Panc1 (cell line): Measurements from ENCODE around the gene FBXO7. TPM values are rescaled to one million over a fixed set of nuclear protein-coding genes. Genes with fewer than 3 reads are reported as not detected.
A peak's percentile ranks its signal among the peaks of the same experiment; 100 is the strongest.

Source experiments
- ATAC-seq: fragments of 200-7000 bp; cut with Tn5 transposase; 2 replicates; pipeline ENCODE4 v1.9.1; 2020; ENCODE audit warnings: mild to moderate bottlenecking, moderate library complexity
- BruUV-seq: library from RNA; stranded (reverse); fragments of 400-500 nt; replicated peaks from 2 replicates; lab custom pipeline; 2021; lab: Mats Ljungman, UMichigan
- CTCF ChIA-PET: fragments of 300-600 bp; sonication (Branson Sonifier 250); formaldehyde crosslinking; loops from one replicate; lab custom pipeline; 2022; ENCODE audit warnings: antibody characterized with exemption; lab: Charles Lee
- POLR2A ChIA-PET: fragments of 300-600 bp; sonication (Branson Sonifier 250); formaldehyde crosslinking; loops from one replicate; lab custom pipeline; 2022; ENCODE audit warnings: antibody characterized with exemption; lab: Charles Lee
- DNase-seq: peaks from one replicate; pipeline ENCODE4 v3.0.0-alpha.2; 2010; ENCODE audit warnings: low read depth, low spot score
- H3K27ac ChIP-seq: 2 replicates; pipeline ENCODE4 v1.5.1; 2011; ENCODE audit warnings: mild to moderate bottlenecking, low read length, inconsistent platforms
- H3K27me3 ChIP-seq: fragments of 200-500 bp; sonication (Bioruptor generic); 2 replicates; pipeline ENCODE4 v1.6.0; 2014; ENCODE audit warnings: low read length, inconsistent platforms; ENCODE audit not compliant: control insufficient read depth, insufficient read depth
- H3K36me3 ChIP-seq: fragments of 200-500 bp; sonication (Bioruptor generic); 2 replicates; pipeline ENCODE4 v1.5.1; 2014; ENCODE audit warnings: inconsistent platforms, mild to moderate bottlenecking, low read length, moderate library complexity; ENCODE audit not compliant: control insufficient read depth, insufficient read depth
- H3K4me1 ChIP-seq: 2 replicates; pipeline ENCODE4 v1.5.1; 2011; ENCODE audit warnings: inconsistent platforms, mild to moderate bottlenecking, low read length, moderate library complexity; ENCODE audit not compliant: control insufficient read depth, insufficient read depth
- H3K4me3 ChIP-seq, 2 experiments: 2 replicates each; pipeline ENCODE4 v1.5.1; 2011 to 2012; ENCODE audit warnings: low read depth in 2 of 2, low read length in 2 of 2, mild to moderate bottlenecking in 2 of 2, inconsistent platforms in 1 of 2, moderate library complexity in 1 of 2
- H3K9me3 ChIP-seq: fragments of 200-500 bp; sonication (Bioruptor generic); 2 replicates; pipeline ENCODE4 v1.5.1; 2014; ENCODE audit warnings: low read depth, mild to moderate bottlenecking, inconsistent platforms, low read length, moderate library complexity; ENCODE audit not compliant: control insufficient read depth, insufficient read depth
- POLR2AphosphoS5 ChIP-seq: IDR thresholded peaks from 2 replicates; pipeline ENCODE4 v1.6.1; 2012; ENCODE audit warnings: mild to moderate bottlenecking, low read depth, low read length, moderate library complexity
- SIN3A ChIP-seq: IDR thresholded peaks from 2 replicates; pipeline ENCODE4 v1.6.1; 2012; ENCODE audit warnings: low read depth, mild to moderate bottlenecking, low read length, moderate library complexity, borderline replicate concordance; ENCODE audit not compliant: insufficient read depth
- TCF7L2 ChIP-seq: IDR thresholded peaks from 2 replicates; pipeline ENCODE4 v1.6.1; 2011; ENCODE audit warnings: mild to moderate bottlenecking, low read depth, low read length, inconsistent platforms
- in situ Hi-C: cut with HindIII; loops from 2 replicates; pipeline ENCODE4 v1.10.0; 2016; ENCODE audit warnings: low sequenced_read_pairs, low pct_unique_long_range_greater_than_20kb
- intact Hi-C: fragments of 100-400 bp; cut with micrococcal nuclease; formaldehyde crosslinking; loops from one replicate; pipeline ENCODE4 v1.10.0; 2022; ENCODE audit not compliant: unreplicated experiment
- total RNA-seq: library from RNA; stranded (reverse); gene quantifications from one replicate; pipeline ENCODE4 v1.2.1, GENCODE V29; 2021; ENCODE audit not compliant: unreplicated experiment
- TF ChIP-seq, protein P1 (sequence below), 2 experiments: IDR thresholded peaks; 2 replicates each; pipeline ENCODE4 v1.6.1; 2011 to 2012; ENCODE audit warnings: low read depth in 2 of 2, control low read depth in 1 of 2, low read length in 1 of 2, mild to moderate bottlenecking in 1 of 2, moderate library complexity in 1 of 2; ENCODE audit not compliant: insufficient read depth in 1 of 2
- TF ChIP-seq, protein P2 (sequence below): fragments of 450-650 bp; IDR thresholded peaks from 2 replicates; pipeline ENCODE4 v1.5.1; 2017; ENCODE audit warnings: mild to moderate bottlenecking

FBXO7 gene
- total RNA-seq, 1 experiment from 2014 or later = 67.8 TPM

DNA sequence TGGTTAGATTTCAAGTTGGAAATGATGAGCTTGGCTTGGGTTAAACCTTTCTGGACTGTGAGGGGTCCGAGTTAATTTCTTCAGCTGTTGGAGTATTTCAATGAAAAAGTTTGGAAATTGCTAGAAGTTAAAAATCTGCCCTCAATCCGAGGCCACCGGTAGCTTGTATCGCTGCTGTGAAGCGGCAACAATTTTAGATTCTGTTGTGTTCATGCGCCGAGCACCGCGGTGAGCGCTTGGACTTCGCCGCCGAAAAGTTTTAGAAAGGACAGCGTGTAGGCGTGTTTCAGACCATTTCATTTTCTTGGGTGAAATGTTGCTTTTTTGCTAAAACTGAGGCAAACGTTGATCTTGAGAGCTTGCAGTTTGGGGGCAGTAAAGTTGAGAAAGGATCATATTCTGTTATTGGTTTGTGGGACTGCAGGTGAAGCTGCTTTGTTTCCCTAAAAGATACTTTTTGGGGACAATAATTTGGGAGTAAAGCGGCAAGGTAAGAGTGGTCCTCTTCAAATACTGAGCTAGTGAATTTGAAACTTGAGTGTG, 928 bp downstream of the FBXO7 start:
- Histone ChIP-seq H3K4me1 (peaks cover 10% of the 10 kb centered on the region), H3K9me3 (no peaks in the 10 kb centered on the region), H3K27ac (peak overlapping the region; percentile 86), H3K27me3 (no peaks in the 10 kb centered on the region), H3K36me3 (peaks cover 8% of the 10 kb centered on the region; the same call in 1 of the 2 replicates), H3K4me3 (peak overlapping the region; percentile 78 to 86)
- TF ChIP-seq TCF7L2 (no peak), POLR2AphosphoS5 (no peak), SIN3A (no peak)
- TF ChIP-seq, protein P1, sequence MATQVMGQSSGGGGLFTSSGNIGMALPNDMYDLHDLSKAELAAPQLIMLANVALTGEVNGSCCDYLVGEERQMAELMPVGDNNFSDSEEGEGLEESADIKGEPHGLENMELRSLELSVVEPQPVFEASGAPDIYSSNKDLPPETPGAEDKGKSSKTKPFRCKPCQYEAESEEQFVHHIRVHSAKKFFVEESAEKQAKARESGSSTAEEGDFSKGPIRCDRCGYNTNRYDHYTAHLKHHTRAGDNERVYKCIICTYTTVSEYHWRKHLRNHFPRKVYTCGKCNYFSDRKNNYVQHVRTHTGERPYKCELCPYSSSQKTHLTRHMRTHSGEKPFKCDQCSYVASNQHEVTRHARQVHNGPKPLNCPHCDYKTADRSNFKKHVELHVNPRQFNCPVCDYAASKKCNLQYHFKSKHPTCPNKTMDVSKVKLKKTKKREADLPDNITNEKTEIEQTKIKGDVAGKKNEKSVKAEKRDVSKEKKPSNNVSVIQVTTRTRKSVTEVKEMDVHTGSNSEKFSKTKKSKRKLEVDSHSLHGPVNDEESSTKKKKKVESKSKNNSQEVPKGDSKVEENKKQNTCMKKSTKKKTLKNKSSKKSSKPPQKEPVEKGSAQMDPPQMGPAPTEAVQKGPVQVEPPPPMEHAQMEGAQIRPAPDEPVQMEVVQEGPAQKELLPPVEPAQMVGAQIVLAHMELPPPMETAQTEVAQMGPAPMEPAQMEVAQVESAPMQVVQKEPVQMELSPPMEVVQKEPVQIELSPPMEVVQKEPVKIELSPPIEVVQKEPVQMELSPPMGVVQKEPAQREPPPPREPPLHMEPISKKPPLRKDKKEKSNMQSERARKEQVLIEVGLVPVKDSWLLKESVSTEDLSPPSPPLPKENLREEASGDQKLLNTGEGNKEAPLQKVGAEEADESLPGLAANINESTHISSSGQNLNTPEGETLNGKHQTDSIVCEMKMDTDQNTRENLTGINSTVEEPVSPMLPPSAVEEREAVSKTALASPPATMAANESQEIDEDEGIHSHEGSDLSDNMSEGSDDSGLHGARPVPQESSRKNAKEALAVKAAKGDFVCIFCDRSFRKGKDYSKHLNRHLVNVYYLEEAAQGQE (IDR thresholded peaks at IDR 0.05; ENCODE audit: insufficient read depth in 1 of 2, low read depth in 2 of 2, low read length in 1 of 2) = no peak
- TF ChIP-seq, protein P2, sequence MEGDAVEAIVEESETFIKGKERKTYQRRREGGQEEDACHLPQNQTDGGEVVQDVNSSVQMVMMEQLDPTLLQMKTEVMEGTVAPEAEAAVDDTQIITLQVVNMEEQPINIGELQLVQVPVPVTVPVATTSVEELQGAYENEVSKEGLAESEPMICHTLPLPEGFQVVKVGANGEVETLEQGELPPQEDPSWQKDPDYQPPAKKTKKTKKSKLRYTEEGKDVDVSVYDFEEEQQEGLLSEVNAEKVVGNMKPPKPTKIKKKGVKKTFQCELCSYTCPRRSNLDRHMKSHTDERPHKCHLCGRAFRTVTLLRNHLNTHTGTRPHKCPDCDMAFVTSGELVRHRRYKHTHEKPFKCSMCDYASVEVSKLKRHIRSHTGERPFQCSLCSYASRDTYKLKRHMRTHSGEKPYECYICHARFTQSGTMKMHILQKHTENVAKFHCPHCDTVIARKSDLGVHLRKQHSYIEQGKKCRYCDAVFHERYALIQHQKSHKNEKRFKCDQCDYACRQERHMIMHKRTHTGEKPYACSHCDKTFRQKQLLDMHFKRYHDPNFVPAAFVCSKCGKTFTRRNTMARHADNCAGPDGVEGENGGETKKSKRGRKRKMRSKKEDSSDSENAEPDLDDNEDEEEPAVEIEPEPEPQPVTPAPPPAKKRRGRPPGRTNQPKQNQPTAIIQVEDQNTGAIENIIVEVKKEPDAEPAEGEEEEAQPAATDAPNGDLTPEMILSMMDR = no peak
- in situ Hi-C loops (no loop called here), intact Hi-C loops (loop anchor here (2.0 kb wide), 1 partner anchor 63 kb away; the partner anchor contains the start of gene RTCB)
- ChIA-PET POLR2A (interaction anchor here (0.7 kb wide), 1 partner anchor 503 kb away, joined by 3 read pairs; no protein-coding TSS in a partner anchor), CTCF (interaction anchor here (0.6 kb wide), 1 partner anchor 416 kb away, joined by 12 read pairs; no protein-coding TSS in a partner anchor)
- ATAC-seq = no peak
- TSS peak; percentile 78 for BruUV-seq
- no peak for DNase-seq

- no peaks in the 10 kb centered on the region for H3K9me3 ChIP-seq
- peak overlapping the region; percentile 78 to 86; a peak in 3 of 4 replicates for H3K4me3 ChIP-seq
- peaks cover 8% of the 10 kb centered on the region; the same call in 1 of the 2 replicates for H3K36me3 ChIP-seq
- CTCF ChIA-PET = no interaction called here
- in situ Hi-C loops = no loop called here
- ATAC-seq (no peak), DNase-seq (no peak)
- intact Hi-C loops = no loop called here
- no peak for TF ChIP-seq SIN3A
- TF ChIP-seq, protein P2 = no peak
- TF ChIP-seq POLR2AphosphoS5 = no peak
- TF ChIP-seq, protein P1 (IDR thresholded peaks at IDR 0.05; ENCODE audit: insufficient read depth in 1 of 2, low read depth in 2 of 2, low read length in 1 of 2) = no peak
- TF ChIP-seq TCF7L2 = no peak
- POLR2A ChIA-PET = no interaction called here
- no TSS peak for BruUV-seq
- H3K27ac ChIP-seq = peak overlapping the region; percentile 86; the same call in 1 of the 2 replicates
- H3K4me1 ChIP-seq = peaks cover 10% of the 10 kb centered on the region
- H3K27me3 ChIP-seq = no peaks in the 10 kb centered on the region
Measured at GRCh38 chr22:32476281-32477195, 1.9 kb downstream of the FBXO7 start.
